Esophagus squamous epithelium (tissue), 5 donors: ENCODE data around the gene TTC28. TPM values are rescaled to one million over a fixed set of nuclear protein-coding genes. Genes with fewer than 3 reads are reported as not detected.
"Not testable (repeated sequence)": the region's sequence is repeated elsewhere in the genome, so short reads cannot be mapped to it uniquely, and the experiment has no call there.

Experiments used
- DNase-seq: peaks from one replicate; lab custom pipeline; 2025; lab: John Stamatoyannopoulos, UW
- H3K27ac ChIP-seq, 4 donors: fragments of 200-600 bp; sonication (generic); one replicate each; pipeline ENCODE4 v1.5.1; 2016 to 2019; ENCODE audit warnings: mild to moderate bottlenecking in 1 of 4
- H3K27me3 ChIP-seq, 4 donors: fragments of 200-600 bp; sonication (generic); 1 replicate in 3 of 4; 2 replicates in 1 of 4; pipeline versions ENCODE4 v1.5.1 to v1.6.0; 2017 to 2021; ENCODE audit warnings: antibody characterized with exemption in 1 of 4
- H3K36me3 ChIP-seq, 3 donors: fragments of 200-600 bp; sonication (generic); one replicate each; pipeline ENCODE4 v1.5.1; 2016 to 2019
- H3K4me1 ChIP-seq, 3 donors: fragments of 200-600 bp; sonication (generic); one replicate each; pipeline ENCODE4 v1.5.1; 2017 to 2019
- H3K4me3 ChIP-seq, 4 donors: fragments of 200-600 bp; sonication (generic); 1 replicate in 3 of 4; 2 replicates in 1 of 4; pipeline ENCODE4 v1.5.1; 2016 to 2019; ENCODE audit warnings: mild to moderate bottlenecking in 2 of 4, moderate library complexity in 1 of 4
- H3K9me3 ChIP-seq, 3 donors: fragments of 200-600 bp; sonication (generic); one replicate each; pipeline ENCODE4 v1.5.1; 2016 to 2019
- POLR2A ChIP-seq, 4 donors: fragments of 450-650 bp; IDR thresholded peaks; one replicate each; pipeline ENCODE4 v1.6.1; 2017; ENCODE audit warnings: antibody characterized with exemption in 4 of 4, mild to moderate bottlenecking in 4 of 4, moderate library complexity in 3 of 4
- WGBS, 2 donors: methylation state at CpG; one replicate each; pipeline ENCODE4 v1.1.5; 2018; 5-methylcytosine and 5-hydroxymethylcytosine counted together
- intact Hi-C: fragments of 100-400 bp; cut with DNase I; formaldehyde crosslinking; loops from one replicate; pipeline ENCODE4 v1.15.0; 2022
- total RNA-seq, 4 donors: library from RNA; depleted of rRNA; stranded (reverse); fragments of >200 nt; gene quantifications; one replicate each; pipeline ENCODE4 v1.1.0, GENCODE V29; 2016
- TF ChIP-seq, protein P1 (sequence below), 6 experiments: fragments of 450-650 bp in 4 of 6; fragments of 200-600 bp in 2 of 6; sonication (generic) in 2 of 6; IDR thresholded peaks; one replicate each; pipeline ENCODE4 v1.5.1; 2016 to 2019; ENCODE audit warnings: antibody characterized with exemption in 6 of 6, mild to moderate bottlenecking in 4 of 6, moderate library complexity in 4 of 6
- donor health status: DM: yes; HTN: yes; CAD: no.

TTC28 gene
- total RNA-seq: 10 to 100 TPM in 1 of 4 donors, 1 to 10 TPM in 3; 6.0 to 21.4 (median 7.7) TPM

DNA sequence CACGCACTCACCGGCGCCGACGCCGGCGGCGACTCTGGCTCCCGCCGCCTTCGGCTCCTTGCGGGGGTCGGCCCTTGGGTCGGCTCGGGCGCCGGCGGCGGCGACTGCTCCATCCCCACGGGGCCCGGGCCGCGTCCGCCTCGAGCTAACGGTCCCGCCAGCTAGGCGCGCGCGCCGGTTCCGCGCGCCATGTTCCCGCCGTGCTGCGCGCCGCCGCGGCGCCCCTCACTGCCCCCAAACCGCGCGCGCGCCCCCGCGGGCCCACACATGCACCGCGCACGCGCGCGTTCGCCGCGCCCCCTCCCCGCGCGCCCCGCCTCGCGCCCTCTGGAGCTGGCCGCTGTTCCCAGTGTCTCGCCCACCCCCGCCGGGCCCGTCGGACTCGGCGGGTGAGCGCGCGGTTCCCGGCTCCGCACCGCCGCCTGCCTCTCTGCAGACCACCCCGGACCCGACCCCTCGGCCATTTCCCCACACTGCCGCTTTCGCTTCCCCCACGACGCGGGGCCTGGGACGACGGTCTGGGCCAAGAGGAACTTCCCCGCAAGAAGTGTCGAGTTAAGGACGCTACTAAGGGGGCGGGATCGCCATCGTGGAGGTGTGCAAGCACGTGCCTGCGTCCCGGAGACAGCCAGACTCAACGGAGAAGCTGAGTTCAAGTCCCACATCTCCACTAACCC is at the start of gene TTC28:
TSS of gene TTC28 (minus strand) at position 230 of the 677 bp plus-strand sequence. CDS start at position 113, 117 bp downstream.
- H3K36me3 ChIP-seq, H3K27me3 ChIP-seq, intact Hi-C loops, DNase-seq, H3K9me3 ChIP-seq: not testable (repeated sequence)
- peak in 1 of 4 donors; percentile 23 for TF ChIP-seq POLR2A (IDR thresholded peaks at IDR 0.05)
- 0 to 3% methylated on average over 10 to 13 of the region's 101 CpGs for whole genome bisulfite sequencing, 2 donors
- Histone ChIP-seq H3K4me3 (peak within 1 kb of the TSS; percentile 58 to 79 (median 68)), H3K4me1 (peaks cover 0 to 20% (median 10%) of the 10 kb centered on the region in 3 donors), H3K27ac (peak within 1 kb of the TSS; percentile 62 to 84 (median 68))

DNA sequence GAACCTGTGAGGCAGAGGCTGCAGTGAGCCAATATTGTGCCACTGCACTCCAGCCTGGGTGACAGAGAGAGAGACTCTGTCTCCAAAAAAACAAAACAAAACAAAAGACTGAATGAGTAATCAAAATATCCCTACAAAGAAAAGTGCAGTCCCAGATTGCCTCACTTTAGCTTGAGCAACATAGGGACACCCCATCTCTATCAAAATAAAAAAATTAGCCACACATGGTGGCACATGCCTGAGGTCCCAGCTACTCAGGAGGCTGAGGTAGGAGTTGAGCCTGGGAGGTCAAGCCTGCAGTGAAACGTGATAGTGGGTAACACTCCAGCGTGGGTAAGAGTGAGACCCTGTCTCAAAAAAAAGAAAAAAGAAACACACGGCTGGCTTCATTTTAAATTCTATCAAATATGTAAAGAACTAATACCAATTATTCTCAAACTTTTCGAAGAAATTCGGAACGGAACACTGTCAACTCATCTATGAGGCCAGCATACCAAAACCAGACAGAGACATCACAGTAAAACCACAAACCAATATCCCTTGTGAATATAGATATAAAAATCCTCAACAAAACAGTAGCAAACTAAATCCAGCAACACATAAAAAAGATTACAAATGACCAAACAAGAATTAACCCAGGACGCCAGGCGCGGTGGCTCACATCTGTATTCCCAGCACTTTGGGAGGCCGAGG is 49.1 kb upstream of the TTC28 start:
- TF ChIP-seq POLR2A (IDR thresholded peaks at IDR 0.05): no peak
- TF ChIP-seq, protein P1, sequence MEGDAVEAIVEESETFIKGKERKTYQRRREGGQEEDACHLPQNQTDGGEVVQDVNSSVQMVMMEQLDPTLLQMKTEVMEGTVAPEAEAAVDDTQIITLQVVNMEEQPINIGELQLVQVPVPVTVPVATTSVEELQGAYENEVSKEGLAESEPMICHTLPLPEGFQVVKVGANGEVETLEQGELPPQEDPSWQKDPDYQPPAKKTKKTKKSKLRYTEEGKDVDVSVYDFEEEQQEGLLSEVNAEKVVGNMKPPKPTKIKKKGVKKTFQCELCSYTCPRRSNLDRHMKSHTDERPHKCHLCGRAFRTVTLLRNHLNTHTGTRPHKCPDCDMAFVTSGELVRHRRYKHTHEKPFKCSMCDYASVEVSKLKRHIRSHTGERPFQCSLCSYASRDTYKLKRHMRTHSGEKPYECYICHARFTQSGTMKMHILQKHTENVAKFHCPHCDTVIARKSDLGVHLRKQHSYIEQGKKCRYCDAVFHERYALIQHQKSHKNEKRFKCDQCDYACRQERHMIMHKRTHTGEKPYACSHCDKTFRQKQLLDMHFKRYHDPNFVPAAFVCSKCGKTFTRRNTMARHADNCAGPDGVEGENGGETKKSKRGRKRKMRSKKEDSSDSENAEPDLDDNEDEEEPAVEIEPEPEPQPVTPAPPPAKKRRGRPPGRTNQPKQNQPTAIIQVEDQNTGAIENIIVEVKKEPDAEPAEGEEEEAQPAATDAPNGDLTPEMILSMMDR (IDR thresholded peaks at IDR 0.05): no peak
- Histone ChIP-seq H3K27me3 (no peaks in the 10 kb centered on the region), H3K4me3 (no peak overlapping the region), H3K27ac (no peak overlapping the region), H3K9me3 (no peaks in the 10 kb centered on the region), H3K4me1 (peaks cover 0 to 7% (median 0%) of the 10 kb centered on the region in 3 donors), H3K36me3 (peaks cover 0 to 31% (median 0%) of the 10 kb centered on the region in 3 donors)
- DNase-seq: no peak
- intact Hi-C loops: no loop called here
- 89 to 92% methylated on average over 10 of the region's 10 CpGs for WGBS, 2 donors

DNA sequence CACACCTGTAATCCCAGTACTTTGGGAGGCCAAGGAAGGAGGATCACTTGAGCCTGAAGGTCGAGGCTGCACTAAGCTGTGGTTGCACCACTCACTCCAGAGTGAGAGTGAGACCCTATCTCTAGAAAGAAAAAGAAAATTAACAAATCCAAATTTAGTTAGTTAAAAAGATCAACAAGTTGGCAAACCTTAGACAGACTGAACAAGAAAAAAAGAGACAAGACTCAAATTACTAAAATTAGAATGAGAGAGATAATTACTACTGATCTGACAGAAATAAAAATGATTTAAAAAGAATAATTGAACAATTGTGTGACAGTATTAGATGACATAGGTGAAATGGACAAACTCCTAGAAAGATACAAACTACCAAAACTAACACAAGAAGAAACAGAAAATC is 48.4 kb upstream of the TTC28 start:
- no peak for DNase-seq
- TF ChIP-seq, protein P1 (IDR thresholded peaks at IDR 0.05): no peak
- no peak for TF ChIP-seq POLR2A (IDR thresholded peaks at IDR 0.05)
- Histone ChIP-seq H3K4me3 (no peak overlapping the region), H3K36me3 (peaks cover 0 to 35% (median 0%) of the 10 kb centered on the region in 3 donors), H3K27ac (no peak overlapping the region), H3K27me3 (no peaks in the 10 kb centered on the region), H3K9me3 (no peaks in the 10 kb centered on the region), H3K4me1 (peaks cover 0 to 7% (median 0%) of the 10 kb centered on the region in 3 donors)
- intact Hi-C loops: no loop called here
- 78 to 85% methylated on average over 1 of the region's 1 CpG for WGBS, 2 donors

DNA sequence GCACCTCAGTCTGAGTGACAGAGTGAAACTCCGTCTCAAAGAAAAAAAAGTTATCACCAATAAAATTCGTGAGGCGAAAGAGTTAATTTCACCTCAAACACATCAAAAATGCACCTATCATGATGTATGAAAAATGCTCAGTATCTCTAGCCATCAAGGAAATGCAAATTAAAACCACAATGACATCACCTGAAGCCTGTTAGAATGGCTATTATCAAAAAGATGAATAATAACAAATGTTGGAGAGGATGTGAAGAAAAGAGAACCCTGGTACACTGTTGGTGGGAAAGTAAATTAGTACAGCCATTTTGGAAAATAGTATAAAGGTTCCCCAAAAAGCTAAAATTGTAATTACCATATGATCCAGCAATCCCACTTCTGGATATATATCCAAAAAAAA is 38.4 kb upstream of the TTC28 start:
- WGBS, 2 donors: 87 to 89% methylated on average over 3 of the region's 3 CpGs
- no peaks in the 10 kb centered on the region for H3K4me1 ChIP-seq
- H3K36me3 ChIP-seq: peaks cover 0 to 28% (median 0%) of the 10 kb centered on the region in 3 donors
- intact Hi-C loops: no loop called here
- no peak overlapping the region for H3K27ac ChIP-seq
- no peak for DNase-seq
- H3K4me3 ChIP-seq: no peak overlapping the region
- H3K9me3 ChIP-seq: no peaks in the 10 kb centered on the region
- TF ChIP-seq POLR2A (IDR thresholded peaks at IDR 0.05): no peak
- TF ChIP-seq, protein P1 (IDR thresholded peaks at IDR 0.05): no peak
- H3K27me3 ChIP-seq: no peaks in the 10 kb centered on the region

DNA sequence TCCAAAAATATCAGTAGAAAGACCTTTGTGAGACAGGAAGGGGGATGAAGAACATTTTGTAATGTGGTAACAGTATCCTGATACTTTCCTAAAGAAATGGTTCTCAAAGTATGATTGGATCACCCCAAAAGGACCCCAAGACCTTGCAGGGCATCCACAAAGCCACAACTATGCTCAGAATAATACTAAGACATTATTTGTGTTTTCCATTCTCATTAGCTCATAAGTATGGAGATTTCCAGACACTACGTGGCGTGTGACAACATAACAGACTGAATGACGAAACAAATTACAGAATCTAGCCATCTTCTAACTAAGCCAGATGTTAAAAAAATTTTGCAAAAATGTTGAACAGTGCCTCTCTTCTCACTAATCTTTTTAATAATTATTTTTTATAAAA is 37.0 kb upstream of the TTC28 start:
- intact Hi-C loops: no loop called here
- Histone ChIP-seq H3K9me3 (no peaks in the 10 kb centered on the region), H3K36me3 (peaks cover 0 to 19% (median 0%) of the 10 kb centered on the region in 3 donors), H3K4me3 (no peak overlapping the region), H3K4me1 (no peaks in the 10 kb centered on the region), H3K27me3 (no peaks in the 10 kb centered on the region), H3K27ac (no peak overlapping the region)
- TF ChIP-seq, protein P1 (IDR thresholded peaks at IDR 0.05): no peak
- TF ChIP-seq POLR2A (IDR thresholded peaks at IDR 0.05): no peak
- 90 to 95% methylated on average over 3 of the region's 3 CpGs for WGBS, 2 donors
- no peak for DNase-seq
